ENCODE data around the gene ADAT3.

ADAT3 gene

DNA sequence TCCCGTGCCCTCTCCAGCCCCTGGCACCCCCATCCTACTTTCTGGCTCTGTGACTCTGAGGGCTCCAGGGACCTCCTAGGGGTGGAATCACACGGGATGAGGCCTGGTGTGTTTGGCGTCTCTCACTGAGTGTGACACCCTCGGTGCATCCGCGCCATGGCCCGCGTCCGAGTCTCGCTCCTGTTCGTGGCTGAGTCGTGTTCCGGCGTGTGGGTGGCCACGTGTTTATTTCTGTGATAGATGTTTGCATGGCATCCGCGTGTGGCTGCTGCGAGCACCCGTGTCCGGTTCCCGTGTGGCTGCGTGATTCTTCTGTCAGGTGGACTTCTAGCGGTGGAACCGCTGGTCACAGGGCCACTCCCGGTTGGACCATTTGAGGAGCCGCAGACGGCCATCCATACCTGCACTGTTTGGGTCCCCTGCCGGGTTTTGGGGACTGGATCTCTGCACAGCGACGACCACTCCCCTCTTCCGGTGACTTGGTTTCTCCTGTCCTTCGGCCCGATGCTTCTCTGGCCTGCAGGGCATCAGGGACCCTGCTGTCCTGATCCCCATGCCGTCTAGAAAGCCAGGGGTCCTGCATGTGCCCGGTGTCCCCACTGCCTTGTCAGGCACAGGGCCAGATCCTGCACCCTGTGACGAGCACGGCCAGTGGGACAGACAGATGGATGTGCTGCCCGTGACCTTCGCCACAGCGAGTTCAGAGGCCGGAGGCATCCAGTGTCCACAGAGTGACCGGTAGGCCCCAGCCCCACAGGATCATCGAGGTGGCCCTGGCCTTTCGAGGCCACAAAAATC lies 44.3 kb downstream of the ADAT3 start:
- TF ChIP-seq, protein P1, sequence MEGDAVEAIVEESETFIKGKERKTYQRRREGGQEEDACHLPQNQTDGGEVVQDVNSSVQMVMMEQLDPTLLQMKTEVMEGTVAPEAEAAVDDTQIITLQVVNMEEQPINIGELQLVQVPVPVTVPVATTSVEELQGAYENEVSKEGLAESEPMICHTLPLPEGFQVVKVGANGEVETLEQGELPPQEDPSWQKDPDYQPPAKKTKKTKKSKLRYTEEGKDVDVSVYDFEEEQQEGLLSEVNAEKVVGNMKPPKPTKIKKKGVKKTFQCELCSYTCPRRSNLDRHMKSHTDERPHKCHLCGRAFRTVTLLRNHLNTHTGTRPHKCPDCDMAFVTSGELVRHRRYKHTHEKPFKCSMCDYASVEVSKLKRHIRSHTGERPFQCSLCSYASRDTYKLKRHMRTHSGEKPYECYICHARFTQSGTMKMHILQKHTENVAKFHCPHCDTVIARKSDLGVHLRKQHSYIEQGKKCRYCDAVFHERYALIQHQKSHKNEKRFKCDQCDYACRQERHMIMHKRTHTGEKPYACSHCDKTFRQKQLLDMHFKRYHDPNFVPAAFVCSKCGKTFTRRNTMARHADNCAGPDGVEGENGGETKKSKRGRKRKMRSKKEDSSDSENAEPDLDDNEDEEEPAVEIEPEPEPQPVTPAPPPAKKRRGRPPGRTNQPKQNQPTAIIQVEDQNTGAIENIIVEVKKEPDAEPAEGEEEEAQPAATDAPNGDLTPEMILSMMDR (IDR thresholded peaks at IDR 0.05; ENCODE audit: unreplicated experiment in 3 of 3), result no peak
- no peak overlapping the region for H3K27ac Mint-ChIP-seq
- H3K36me3 Mint-ChIP-seq (ENCODE audit: low read depth), result peaks cover 15% of the 10 kb centered on the region
- no peaks in the 10 kb centered on the region for H3K9me3 Mint-ChIP-seq
- H3K4me3 Mint-ChIP-seq, result no peak overlapping the region
- H3K27me3 Mint-ChIP-seq (ENCODE audit: low read depth), result no peaks in the 10 kb centered on the region
- no peaks in the 10 kb centered on the region for H3K4me1 Mint-ChIP-seq

GRCh38 chr19:1950640-1951039 lies 45.4 kb downstream of the ADAT3 start:
- H3K27me3 Mint-ChIP-seq (ENCODE audit: low read depth), result no peaks in the 10 kb centered on the region
- H3K9me3 Mint-ChIP-seq, result no peaks in the 10 kb centered on the region
- no peak overlapping the region for H3K27ac Mint-ChIP-seq
- H3K4me1 Mint-ChIP-seq, result no peaks in the 10 kb centered on the region
- H3K4me3 Mint-ChIP-seq, result no peak overlapping the region
- H3K36me3 Mint-ChIP-seq (ENCODE audit: low read depth), result peaks cover 15% of the 10 kb centered on the region
- TF ChIP-seq, protein P1 (IDR thresholded peaks at IDR 0.05; ENCODE audit: unreplicated experiment in 3 of 3), result no peak

DNA sequence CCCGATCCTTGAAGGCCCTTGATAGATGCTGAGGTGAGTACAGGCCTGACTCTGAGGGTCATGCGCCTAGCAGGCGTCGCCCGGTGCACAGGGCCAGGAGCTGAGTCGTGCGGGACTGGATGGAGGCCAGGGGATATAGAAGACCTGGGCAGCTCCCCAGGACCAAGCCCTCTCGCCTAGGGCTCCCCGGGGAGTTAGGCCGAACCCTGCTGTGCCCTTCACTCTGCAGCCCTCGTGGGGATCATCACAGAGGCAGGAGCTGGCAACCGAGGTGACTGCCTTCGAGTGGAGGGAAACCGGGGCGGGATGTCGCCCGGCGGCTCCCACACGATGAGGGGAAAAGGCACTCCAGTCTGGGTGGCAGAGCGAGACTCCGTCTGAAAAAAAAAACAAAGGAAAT lies 47.4 kb downstream of the ADAT3 start:
- no peak overlapping the region for H3K27ac Mint-ChIP-seq
- TF ChIP-seq, protein P1 (IDR thresholded peaks at IDR 0.05; ENCODE audit: unreplicated experiment in 3 of 3), result no peak
- H3K4me3 Mint-ChIP-seq, result no peak overlapping the region
- peaks cover 15% of the 10 kb centered on the region for H3K36me3 Mint-ChIP-seq (ENCODE audit: low read depth)
- H3K27me3 Mint-ChIP-seq (ENCODE audit: low read depth), result no peaks in the 10 kb centered on the region
- H3K9me3 Mint-ChIP-seq, result no peaks in the 10 kb centered on the region
- H3K4me1 Mint-ChIP-seq, result no peaks in the 10 kb centered on the region

DNA sequence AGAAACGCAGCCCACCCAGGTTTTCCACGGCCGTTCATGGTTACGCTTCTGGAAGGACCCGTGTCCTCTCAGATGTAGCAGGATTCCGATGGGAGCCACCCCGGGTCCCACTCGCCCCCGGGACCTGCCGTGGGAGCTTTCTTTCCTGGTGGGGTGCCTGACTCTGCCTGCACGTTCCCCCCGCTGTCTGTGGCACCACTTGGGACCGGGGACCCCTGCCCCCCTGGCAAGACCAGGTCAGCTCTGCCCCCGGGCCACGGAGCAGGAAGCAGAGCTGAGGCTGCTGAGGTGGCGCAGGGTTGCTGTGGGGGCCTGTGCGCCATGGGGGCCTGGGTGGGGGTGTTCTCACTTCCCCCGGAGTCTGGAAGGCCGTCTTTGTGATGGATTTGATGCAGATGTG lies 47.8 kb downstream of the ADAT3 start:
- Mint-ChIP-seq H3K4me1 (no peaks in the 10 kb centered on the region), H3K27ac (no peak overlapping the region), H3K4me3 (no peak overlapping the region), H3K36me3 (ENCODE audit: low read depth) (peaks cover 15% of the 10 kb centered on the region), H3K9me3 (no peaks in the 10 kb centered on the region), H3K27me3 (ENCODE audit: low read depth) (no peaks in the 10 kb centered on the region)
- TF ChIP-seq, protein P1 (IDR thresholded peaks at IDR 0.05; ENCODE audit: unreplicated experiment in 3 of 3), result no peak

- Mint-ChIP-seq H3K4me3 (no peak overlapping the region), H3K4me1 (no peaks in the 10 kb centered on the region), H3K36me3 (ENCODE audit: low read depth) (peaks cover 13% of the 10 kb centered on the region), H3K27me3 (ENCODE audit: low read depth) (no peaks in the 10 kb centered on the region), H3K27ac (no peak overlapping the region), H3K9me3 (no peaks in the 10 kb centered on the region)
- TF ChIP-seq, protein P1 (IDR thresholded peaks at IDR 0.05; ENCODE audit: unreplicated experiment in 3 of 3), result no peak
Observed at GRCh38 chr19:1953441-1954094, 48.4 kb downstream of the ADAT3 start.

Data from nephron (organoid).